Esophagus squamous epithelium (tissue), 5 donors: ENCODE measurements around the gene KCNJ10. TPM values are rescaled to one million over a fixed set of nuclear protein-coding genes. Genes with fewer than 3 reads are reported as not detected.

Source experiments
- DNase-seq: peaks from one replicate; lab custom pipeline; 2025; lab: John Stamatoyannopoulos, UW
- H3K27ac ChIP-seq, 4 donors: fragments of 200-600 bp; sonication (generic); one replicate each; pipeline ENCODE4 v1.5.1; 2016 to 2019; ENCODE audit warnings: mild to moderate bottlenecking in 1 of 4
- H3K27me3 ChIP-seq, 4 donors: fragments of 200-600 bp; sonication (generic); 1 replicate in 3 of 4; 2 replicates in 1 of 4; pipeline versions ENCODE4 v1.5.1 to v1.6.0; 2017 to 2021; ENCODE audit warnings: antibody characterized with exemption in 1 of 4
- H3K36me3 ChIP-seq, 3 donors: fragments of 200-600 bp; sonication (generic); one replicate each; pipeline ENCODE4 v1.5.1; 2016 to 2019
- H3K4me1 ChIP-seq, 3 donors: fragments of 200-600 bp; sonication (generic); one replicate each; pipeline ENCODE4 v1.5.1; 2017 to 2019
- H3K4me3 ChIP-seq, 4 donors: fragments of 200-600 bp; sonication (generic); 1 replicate in 3 of 4; 2 replicates in 1 of 4; pipeline ENCODE4 v1.5.1; 2016 to 2019; ENCODE audit warnings: mild to moderate bottlenecking in 2 of 4, moderate library complexity in 1 of 4
- H3K9me3 ChIP-seq, 3 donors: fragments of 200-600 bp; sonication (generic); one replicate each; pipeline ENCODE4 v1.5.1; 2016 to 2019
- CTCF ChIP-seq, 6 experiments: fragments of 450-650 bp in 4 of 6; fragments of 200-600 bp in 2 of 6; sonication (generic) in 2 of 6; IDR thresholded peaks; one replicate each; pipeline ENCODE4 v1.5.1; 2016 to 2019; ENCODE audit warnings: antibody characterized with exemption in 6 of 6, mild to moderate bottlenecking in 4 of 6, moderate library complexity in 4 of 6
- POLR2A ChIP-seq, 4 donors: fragments of 450-650 bp; IDR thresholded peaks; one replicate each; pipeline ENCODE4 v1.6.1; 2017; ENCODE audit warnings: antibody characterized with exemption in 4 of 4, mild to moderate bottlenecking in 4 of 4, moderate library complexity in 3 of 4
- WGBS, 2 donors: methylation state at CpG; one replicate each; pipeline ENCODE4 v1.1.5; 2018; 5-methylcytosine and 5-hydroxymethylcytosine counted together
- intact Hi-C: fragments of 100-400 bp; cut with DNase I; formaldehyde crosslinking; loops from one replicate; pipeline ENCODE4 v1.15.0; 2022
- total RNA-seq, 4 donors: library from RNA; depleted of rRNA; stranded (reverse); fragments of >200 nt; gene quantifications; one replicate each; pipeline ENCODE4 v1.1.0, GENCODE V29; 2016
- donor health status: DM: yes; HTN: yes; CAD: no.

KCNJ10 gene
- total RNA-seq, result under 1 TPM in 1 of 4 donors, not detected in 3; 0.59 TPM

GRCh38 chr1:160069460-160070231 is at the start of gene KCNJ10:
Gene KCNJ10, minus strand, starts transcription at chr1:160070160. Its CDS starts 27,628 bp downstream, at chr1:160042532.
- 34 to 40% methylated on average over 6 to 10 of the region's 32 CpGs for WGBS, 2 donors
- TF ChIP-seq POLR2A (IDR thresholded peaks at IDR 0.05), result no peak
- no peak for TF ChIP-seq CTCF (IDR thresholded peaks at IDR 0.05)
- Histone ChIP-seq H3K27ac (no peak within 1 kb of the TSS), H3K9me3 (no peaks in the 10 kb centered on the region), H3K36me3 (no peaks in the 10 kb centered on the region), H3K4me1 (peaks cover 6 to 16% (median 9%) of the 10 kb centered on the region in 3 donors), H3K4me3 (peak within 1 kb of the TSS; percentile 27 to 64 (median 49)), H3K27me3 (peaks cover 0 to 57% (median 0%) of the 10 kb centered on the region in 4 donors)
- intact Hi-C loops, result no loop called here
- DNase-seq, result no peak

GRCh38 chr1:160118928-160119327 is 49.0 kb upstream of the KCNJ10 start:
- H3K4me1 ChIP-seq, result peaks cover 0 to 50% (median 9%) of the 10 kb centered on the region in 3 donors
- 88 to 91% methylated on average over 3 of the region's 3 CpGs for WGBS, 2 donors
- TF ChIP-seq CTCF (IDR thresholded peaks at IDR 0.05) (no peak), POLR2A (IDR thresholded peaks at IDR 0.05) (no peak)
- intact Hi-C loops, result no loop called here
- no peak overlapping the region for H3K27ac ChIP-seq
- no peaks in the 10 kb centered on the region for H3K9me3 ChIP-seq
- H3K4me3 ChIP-seq, result no peak overlapping the region
- no peak for DNase-seq
- peaks cover 0 to 11% (median 0%) of the 10 kb centered on the region in 4 donors for H3K27me3 ChIP-seq
- no peaks in the 10 kb centered on the region for H3K36me3 ChIP-seq

GRCh38 chr1:160117709-160118183 is 47.8 kb upstream of the KCNJ10 start:
- no peak for TF ChIP-seq POLR2A (IDR thresholded peaks at IDR 0.05)
- no peak for TF ChIP-seq CTCF (IDR thresholded peaks at IDR 0.05)
- H3K27me3 ChIP-seq, result peaks cover 0 to 11% (median 0%) of the 10 kb centered on the region in 4 donors
- intact Hi-C loops, result no loop called here
- H3K27ac ChIP-seq, result peak overlapping the region; percentile 24 to 88 (median 79)
- WGBS, 2 donors, result 15 to 29% methylated on average over 3 of the region's 8 CpGs
- H3K36me3 ChIP-seq, result no peaks in the 10 kb centered on the region
- peak overlapping the region; percentile 16 to 58 (median 43) for H3K4me3 ChIP-seq
- peaks cover 0 to 49% (median 9%) of the 10 kb centered on the region in 3 donors for H3K4me1 ChIP-seq
- DNase-seq, result no peak
- no peaks in the 10 kb centered on the region for H3K9me3 ChIP-seq

GRCh38 chr1:160117300-160117699 is 47.3 kb upstream of the KCNJ10 start:
- no peaks in the 10 kb centered on the region for H3K9me3 ChIP-seq
- TF ChIP-seq CTCF (IDR thresholded peaks at IDR 0.05) (no peak), POLR2A (IDR thresholded peaks at IDR 0.05) (no peak)
- H3K27me3 ChIP-seq, result peaks cover 0 to 11% (median 0%) of the 10 kb centered on the region in 4 donors
- WGBS, 2 donors, result no CpG with 5 or more reads among the region's 1 CpG
- peak overlapping the region; percentile 16 to 58 (median 43) for H3K4me3 ChIP-seq
- peak overlapping the region; percentile 24 to 88 (median 79) for H3K27ac ChIP-seq
- intact Hi-C loops, result no loop called here
- DNase-seq, result no peak
- peaks cover 0 to 49% (median 9%) of the 10 kb centered on the region in 3 donors for H3K4me1 ChIP-seq
- no peaks in the 10 kb centered on the region for H3K36me3 ChIP-seq
